GM12801 (cell line): ENCODE results near the gene HHAT.

ENCODE experiments used
- CTCF ChIP-seq: IDR thresholded peaks from one replicate; pipeline ENCODE4 v1.5.1; 2011; ENCODE audit warnings: control low read depth; ENCODE audit not compliant: insufficient read length; ENCODE audit errors: extremely low read depth

HHAT gene

GRCh38 chr1:210332233-210332632 lies 3.5 kb downstream of the HHAT start:
- no peak for TF ChIP-seq CTCF

- no peak for TF ChIP-seq CTCF
Measured at GRCh38 chr1:210332719-210333398, 4.2 kb downstream of the HHAT start.

GRCh38 chr1:210335001-210335400 lies 6.3 kb downstream of the HHAT start:
- TF ChIP-seq CTCF = no peak

- no peak for TF ChIP-seq CTCF
Measured at GRCh38 chr1:210336362-210336761, 7.7 kb downstream of the HHAT start.

- no peak for TF ChIP-seq CTCF
Measured at GRCh38 chr1:210339500-210339899, 10.8 kb downstream of the HHAT start.

- TF ChIP-seq CTCF = no peak
Measured at GRCh38 chr1:210340311-210340710, 11.6 kb downstream of the HHAT start.

GRCh38 chr1:210340841-210341240 lies 12.1 kb downstream of the HHAT start:
- TF ChIP-seq CTCF = no peak
